ENCODE data around the gene RTN1. TPM values are rescaled to one million over a fixed set of nuclear protein-coding genes. Genes with fewer than 3 reads are reported as not detected.

RTN1 gene
- total and polyA plus RNA-seq, 2 of the 8 experiments (the other 6 are each of a cell fraction or from before 2014, with no cell fraction given) = 2.8 to 4.9 TPM

DNA sequence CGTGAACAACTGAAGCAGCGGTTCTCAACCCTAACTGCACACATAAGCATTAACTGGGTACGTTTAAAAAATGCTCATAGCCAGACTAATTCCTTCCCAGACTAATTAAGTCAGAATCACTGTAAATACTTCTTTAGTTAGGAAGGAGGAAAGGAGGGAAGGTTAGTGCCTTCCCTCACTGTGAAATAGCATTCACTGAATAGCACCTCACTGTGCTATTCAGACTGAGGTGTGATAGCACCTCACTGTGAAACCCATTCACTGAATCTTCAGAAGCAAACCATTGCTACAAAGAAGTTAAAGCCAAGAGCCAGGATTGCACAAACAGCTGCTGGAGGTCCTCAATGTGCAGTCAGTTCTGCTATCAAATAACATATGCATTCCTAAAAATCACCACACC is 58.8 kb downstream of the RTN1 start:
- H2BK15ac ChIP-seq (ENCODE audit: low read length) = no peak overlapping the region
- FAIRE-seq (peak; percentile 94), DNase-seq (ENCODE audit: low read depth in 1 of 2, low spot score in 2 of 2) (no peak)
- 62% methylated on average over 3 of the region's 3 CpGs; no CpG with 5 or more reads in 1 of the 2 experiments for WGBS, 2 experiments (ENCODE audit: extremely low coverage in 1 of 2, insufficient coverage in 1 of 2, insufficient read length in 1 of 2, insufficient replicate concordance in 2 of 2, low coverage in 1 of 2, low lambda C conversion rate in 2 of 2, missing lambda C conversion rate in 1 of 2)
- POLR2A ChIA-PET (ENCODE audit: partially characterized antibody) = no interaction called here
- no peaks in the 10 kb centered on the region for H3K79me2 ChIP-seq (ENCODE audit: control insufficient read depth in 1 of 2, insufficient read depth in 2 of 2, low read length in 2 of 2)
- H3K9me3 ChIP-seq (ENCODE audit: insufficient read depth in 2 of 2, low read depth in 1 of 2, low read length in 1 of 2) = peaks cover 2 to 3% of the 10 kb centered on the region in 2 experiments; a peak in 1 of 4 replicates
- H2AK5ac ChIP-seq (ENCODE audit: low read depth, low read length) = no peak overlapping the region
- no peak overlapping the region for H2BK20ac ChIP-seq (ENCODE audit: low read length)
- no peak overlapping the region for H4K5ac ChIP-seq (ENCODE audit: insufficient read length, low read depth, low read length)
- H3K4me3 ChIP-seq (ENCODE audit: extremely low read depth in 1 of 4, insufficient read depth in 2 of 4, low read depth in 3 of 4, low read length in 4 of 4) = no peak overlapping the region
- H2AFZ ChIP-seq (ENCODE audit: low read length) = no peak overlapping the region
- H4K91ac ChIP-seq (replicated peaks; ENCODE audit: insufficient read length, low read length) = no peak overlapping the region
- H3K27me3 ChIP-seq (replicated peaks in 1 of 4; ENCODE audit: control insufficient read depth in 3 of 4, extremely low read depth in 1 of 4, insufficient read depth in 3 of 4, low read length in 3 of 4) = no peaks in the 10 kb centered on the region
- H3K23me2 ChIP-seq (ENCODE audit: low read depth, low read length) = no peaks in the 10 kb centered on the region
- no peak overlapping the region for H2BK120ac ChIP-seq (replicated peaks; ENCODE audit: low read depth, low read length)
- 0 out of 4 replicates have a peak overlapping the region, but pooled peaks of 1 of the 2 experiments have one; percentile 12 for H3K4me2 ChIP-seq (ENCODE audit: insufficient read depth in 1 of 2, low read depth in 2 of 2, low read length in 2 of 2)
- H3K14ac ChIP-seq (ENCODE audit: insufficient read length) = no peak overlapping the region
- H3K23ac ChIP-seq (ENCODE audit: insufficient read length) = no peak overlapping the region
- H3K4ac ChIP-seq (replicated peaks; ENCODE audit: insufficient read length, low read depth, low read length) = no peak overlapping the region
- no peaks in the 10 kb centered on the region for H3K79me1 ChIP-seq (ENCODE audit: low read depth, low read length)
- H3K4me1 ChIP-seq (replicated peaks in 1 of 4; ENCODE audit: control insufficient read depth in 3 of 4, insufficient read depth in 4 of 4, low read length in 3 of 4) = peaks cover 0 to 4% (median 2%) of the 10 kb centered on the region in 4 experiments; a peak in 2 of 7 replicates
- no peaks in the 10 kb centered on the region for H4K20me1 ChIP-seq (replicated peaks in 1 of 2; ENCODE audit: control insufficient read depth in 1 of 2, insufficient read depth in 2 of 2, low read length in 2 of 2)
- H3K18ac ChIP-seq (ENCODE audit: extremely low read depth, low read length) = no peak overlapping the region
- H4K8ac ChIP-seq (ENCODE audit: extremely low read depth, insufficient read depth, low read length) = no peak overlapping the region
- CTCF ChIA-PET (ENCODE audit: partially characterized antibody) = interaction anchor here (0.7 to 1.0 kb wide), 3 partner anchors 10 to 123 kb away, joined by 3 read pairs; no protein-coding TSS in a partner anchor
- no peak overlapping the region for H2BK12ac ChIP-seq (ENCODE audit: low read depth, low read length)
- no peak overlapping the region for H3K9ac ChIP-seq (replicated peaks in 1 of 4; ENCODE audit: extremely low read depth in 1 of 4, low read depth in 3 of 4, low read length in 3 of 4)
- H3K36me3 ChIP-seq (ENCODE audit: control insufficient read depth in 2 of 4, insufficient read depth in 4 of 4, low read length in 3 of 4) = no peaks in the 10 kb centered on the region
- H3K56ac ChIP-seq (replicated peaks; ENCODE audit: insufficient read length, low read depth, low read length) = no peak overlapping the region
- no peak overlapping the region for H2BK5ac ChIP-seq (ENCODE audit: low read depth, low read length)
- no peak overlapping the region for H3K27ac ChIP-seq (ENCODE audit: low read depth, low read length)
- TF ChIP-seq, protein P1, sequence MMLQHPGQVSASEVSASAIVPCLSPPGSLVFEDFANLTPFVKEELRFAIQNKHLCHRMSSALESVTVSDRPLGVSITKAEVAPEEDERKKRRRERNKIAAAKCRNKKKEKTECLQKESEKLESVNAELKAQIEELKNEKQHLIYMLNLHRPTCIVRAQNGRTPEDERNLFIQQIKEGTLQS (IDR thresholded peaks at IDR 0.05; ENCODE audit: insufficient read depth, low read depth, low read length) = no peak
- TF ChIP-seq TAF1 (IDR thresholded peaks at IDR 0.05; ENCODE audit: low read depth, low read length) = no peak
- TF ChIP-seq CREB1 (IDR thresholded peaks at IDR 0.05) = no peak
- no peak for TF ChIP-seq RXRA (IDR thresholded peaks at IDR 0.05; ENCODE audit: insufficient read depth, low read depth, low read length)
- no peak for TF ChIP-seq HDAC6 (IDR thresholded peaks at IDR 0.05; ENCODE audit: low read depth, low read length)

All from H1 (cell line).